ENCODE measurements around the gene NFKBIE. TPM values are rescaled to one million over a fixed set of nuclear protein-coding genes. Genes with fewer than 3 reads are reported as not detected.

NFKBIE gene
- total RNA-seq, 1 experiment from 2014 or later, result 2.4 TPM

DNA sequence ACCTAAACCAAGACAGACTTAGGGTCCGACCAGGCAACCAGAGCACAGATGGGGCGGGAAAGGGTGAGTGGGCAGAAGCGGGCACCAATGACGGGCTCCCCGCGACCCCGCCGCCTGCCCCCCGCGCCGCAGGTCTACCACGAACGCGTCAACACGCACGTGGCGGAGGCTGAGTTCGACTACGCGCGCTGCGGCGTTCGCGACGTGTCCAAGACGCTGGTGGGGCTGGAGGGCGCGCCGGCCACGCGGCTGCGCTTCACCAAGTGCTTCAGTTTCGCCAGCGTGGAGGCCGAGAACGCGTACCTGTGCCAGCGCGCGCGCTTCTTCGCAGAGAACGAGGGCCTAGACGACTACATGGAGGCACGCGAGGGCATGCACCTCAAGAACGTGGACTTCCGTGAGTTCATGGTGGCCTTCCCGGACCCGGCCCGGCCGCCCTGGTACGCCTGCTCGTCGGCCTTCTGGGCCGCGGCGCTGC, 10.0 kb upstream of the NFKBIE start:
- DNase-seq (ENCODE audit: extremely low read depth, low read depth), result no peak

DNA sequence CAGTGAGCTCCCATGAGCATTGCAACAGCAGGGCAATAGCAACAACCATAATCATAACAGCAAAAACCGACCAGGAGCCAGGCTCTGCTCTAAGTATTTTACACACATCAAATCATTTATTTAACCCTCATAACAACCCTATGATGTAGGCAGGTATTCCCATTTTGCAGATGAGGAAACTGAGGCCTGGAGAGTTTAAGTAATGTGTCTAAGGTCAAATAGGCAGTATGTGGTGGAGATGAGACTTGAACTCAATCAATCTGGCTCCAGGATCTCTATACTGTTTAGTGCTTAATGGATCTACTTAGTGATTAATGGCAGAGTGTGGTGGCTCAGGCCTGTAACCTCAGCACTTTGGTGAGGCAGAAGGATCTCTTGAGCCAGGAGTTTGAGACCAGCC, 8.3 kb upstream of the NFKBIE start:
- DNase-seq (ENCODE audit: extremely low read depth, low read depth), result no peak

DNA sequence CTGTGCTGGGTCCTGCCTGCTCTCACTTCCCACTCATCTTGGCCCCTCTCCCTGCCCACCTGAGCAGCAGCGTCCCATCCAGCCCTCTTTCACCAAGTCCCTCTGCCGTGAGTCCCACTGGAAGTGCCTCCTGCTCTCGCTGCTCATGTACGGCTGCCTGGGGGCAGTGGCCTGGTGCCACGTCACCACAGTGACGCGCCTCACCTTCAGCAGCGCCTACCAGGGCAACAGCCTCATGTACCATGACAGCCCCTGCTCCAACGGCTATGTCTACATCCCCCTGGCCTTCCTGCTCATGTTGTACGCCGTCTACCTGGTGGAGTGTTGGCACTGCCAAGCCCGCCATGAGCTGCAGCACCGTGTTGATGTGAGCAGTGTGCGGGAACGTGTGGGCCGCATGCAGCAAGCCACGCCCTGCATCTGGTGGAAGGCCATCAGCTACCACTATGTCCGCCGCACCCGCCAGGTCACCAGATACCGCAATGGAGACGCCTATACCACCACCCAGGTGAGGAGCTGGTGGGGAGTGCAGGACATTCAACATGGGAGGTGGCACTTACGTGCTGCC, 7.7 kb upstream of the NFKBIE start:
- no peak for DNase-seq (ENCODE audit: extremely low read depth, low read depth)

DNA sequence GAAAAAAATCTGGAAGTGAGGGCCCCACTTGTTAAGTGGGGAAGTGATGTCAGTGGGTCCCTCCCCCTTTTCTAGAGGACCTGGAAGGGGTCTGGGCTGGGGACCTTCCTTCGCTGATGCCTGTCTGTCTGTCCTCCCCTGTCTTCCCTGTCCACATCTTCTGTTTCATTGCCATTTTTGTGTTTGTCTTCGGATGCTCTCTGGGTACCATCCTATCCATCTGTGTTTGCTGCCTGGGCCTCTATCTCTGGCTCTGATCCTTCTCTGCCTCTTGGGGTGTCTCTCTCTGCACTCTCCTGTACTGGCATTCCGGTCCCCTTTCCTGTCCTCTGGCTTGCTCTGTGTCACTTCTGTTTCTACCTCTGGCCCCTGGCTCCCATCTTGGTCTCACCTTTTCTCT, 7.2 kb upstream of the NFKBIE start:
- DNase-seq (ENCODE audit: extremely low read depth, low read depth), result no peak

DNA sequence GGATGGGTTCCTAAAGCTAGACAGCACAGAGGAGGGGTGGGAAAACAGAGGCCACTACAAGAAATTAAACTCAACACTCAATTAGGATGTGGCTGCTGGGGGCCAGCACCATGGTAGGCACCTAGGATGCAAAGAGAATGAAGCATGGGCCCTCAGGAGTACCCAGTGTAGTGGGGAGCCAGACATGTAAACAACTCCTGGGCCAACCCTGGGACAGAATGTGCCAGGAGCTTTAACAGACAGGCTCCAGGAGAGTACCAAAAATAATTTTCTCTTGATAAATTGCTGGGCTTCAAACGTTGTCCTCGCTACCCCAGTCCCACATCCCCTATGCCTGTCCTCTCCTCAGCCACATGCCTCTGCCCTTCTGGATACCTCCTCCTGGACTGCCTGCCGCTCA, 6.6 kb upstream of the NFKBIE start:
- DNase-seq (ENCODE audit: extremely low read depth, low read depth), result no peak

DNA sequence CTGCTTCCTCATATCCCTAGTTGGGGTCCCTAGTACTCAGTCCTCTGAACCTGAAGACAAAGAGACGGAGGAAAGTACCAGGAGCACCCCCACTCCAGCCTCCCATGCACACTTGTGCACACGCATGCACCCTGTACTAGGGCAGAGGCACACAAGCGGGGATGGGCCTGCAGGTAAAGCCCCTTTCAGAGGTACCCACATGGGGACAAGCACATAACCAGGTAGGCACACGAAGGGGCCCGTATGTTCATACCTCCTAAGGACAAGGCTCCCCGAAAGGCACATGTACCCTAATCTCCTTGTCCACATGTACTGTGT, 6.0 kb upstream of the NFKBIE start:
- DNase-seq (ENCODE audit: extremely low read depth, low read depth), result no peak

DNA sequence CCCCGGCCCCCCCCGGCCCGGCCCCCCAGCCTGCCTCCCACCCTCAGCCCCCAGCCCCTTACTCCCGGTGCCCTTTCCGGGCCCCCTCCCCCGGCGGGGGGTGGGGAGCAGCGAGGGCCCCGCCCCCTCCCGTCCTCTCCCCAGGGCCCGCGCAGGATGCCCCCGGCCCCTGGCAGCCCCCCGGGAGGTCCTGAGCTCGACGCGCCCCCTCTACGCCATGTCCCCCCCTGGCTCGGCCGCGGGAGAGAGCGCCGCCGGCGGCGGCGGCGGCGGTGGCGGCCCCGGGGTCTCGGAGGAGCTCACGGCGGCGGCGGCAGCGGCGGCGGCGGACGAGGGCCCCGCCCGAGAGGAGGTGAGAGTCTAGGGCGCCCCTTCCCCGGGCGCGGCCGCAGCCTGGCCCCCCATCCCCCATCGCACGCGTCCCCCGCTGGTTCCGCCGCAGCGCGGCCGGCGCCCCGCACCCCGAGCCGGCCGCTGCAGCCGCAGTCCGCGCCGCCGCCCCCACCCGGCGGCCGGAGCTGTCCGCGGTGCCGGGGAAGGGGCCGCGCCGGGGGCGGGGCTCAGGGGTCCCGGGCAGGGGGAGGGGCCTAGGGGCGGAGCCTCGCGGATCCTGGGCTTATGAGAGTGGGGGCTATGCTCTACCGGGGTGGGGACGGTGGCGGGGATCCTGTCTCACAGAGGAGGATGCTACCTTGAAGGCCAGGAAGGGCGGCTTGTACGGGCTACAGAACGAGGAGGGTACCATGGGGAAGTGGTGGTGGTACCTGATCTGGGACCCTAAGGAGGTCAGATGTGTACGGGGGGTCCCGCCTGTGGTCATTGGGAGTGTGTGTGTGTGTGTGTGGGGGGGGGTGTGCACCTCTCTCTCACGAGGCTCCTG, 5.4 kb upstream of the NFKBIE start:
- DNase-seq (ENCODE audit: extremely low read depth, low read depth), result no peak

DNA sequence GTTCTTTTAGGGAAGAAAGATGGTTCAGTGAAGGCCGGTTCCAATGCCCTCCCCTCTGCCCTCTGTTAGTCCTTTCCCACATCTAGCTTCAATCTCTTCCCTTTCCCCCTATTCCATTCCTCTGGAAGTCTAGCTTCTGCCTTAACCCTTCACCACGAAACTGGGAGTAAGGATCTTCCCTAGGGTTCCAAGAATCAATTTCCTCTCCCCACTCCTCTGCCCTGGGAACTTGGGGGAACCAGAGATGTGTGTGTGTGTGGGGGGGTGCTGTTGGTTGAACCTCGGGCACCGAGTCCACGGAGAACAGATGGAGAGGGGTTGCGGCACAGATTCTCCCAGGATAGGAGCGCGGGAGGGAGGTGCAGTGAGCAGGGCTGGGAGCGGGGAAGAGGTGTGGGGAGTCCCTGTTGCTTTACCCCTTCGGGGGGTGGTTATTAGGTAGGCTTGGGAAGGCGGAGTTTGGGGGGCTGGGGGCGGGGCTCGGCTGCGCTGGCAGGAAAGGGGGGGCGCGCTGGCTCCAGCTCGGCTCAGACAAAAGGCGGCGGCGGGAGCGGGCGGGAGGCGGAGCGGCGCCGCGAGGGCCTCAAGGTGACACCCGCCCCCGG, 4.7 kb upstream of the NFKBIE start, which contains the start of gene TMEM151B:
TMEM151B (plus strand) TSS at position 530 of the 605 bp plus-strand sequence. CDS start 293 bp downstream, outside the sequence.
- no peak for DNase-seq (ENCODE audit: extremely low read depth, low read depth)

DNA sequence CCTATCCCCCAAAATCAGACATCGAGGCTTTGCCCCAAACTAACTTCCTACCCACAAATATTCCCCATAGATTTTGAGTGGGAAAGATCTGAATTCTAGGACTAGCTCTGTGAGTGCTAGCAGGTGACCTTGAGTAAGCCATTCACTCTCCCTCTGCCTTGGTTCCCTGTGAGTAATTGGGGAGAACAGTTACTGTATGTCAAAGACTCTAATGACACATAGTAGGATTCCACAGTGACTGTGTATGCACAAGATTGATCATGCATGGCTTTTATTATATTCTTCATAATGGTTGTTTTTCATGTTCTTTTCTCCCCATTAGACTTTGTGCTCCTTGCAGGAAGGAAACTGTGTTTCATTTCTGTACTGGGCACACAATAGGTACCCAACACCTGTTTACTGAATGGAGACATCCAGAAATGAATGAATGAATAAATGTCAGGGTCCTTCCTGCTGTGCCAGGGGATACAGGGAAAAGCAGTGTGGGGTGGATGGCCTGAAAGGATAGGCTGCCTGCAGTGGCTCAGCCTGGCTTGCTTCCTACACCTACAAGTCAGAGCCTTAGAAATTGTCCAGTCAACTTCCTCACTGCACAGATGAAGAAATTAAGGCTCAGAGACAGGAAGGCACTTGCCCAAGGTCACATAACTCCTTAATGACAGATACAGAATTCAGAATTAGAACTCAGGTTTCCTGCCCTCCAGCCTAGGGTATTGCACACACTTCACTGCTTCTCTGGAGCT, 4.0 kb upstream of the NFKBIE start:
- DNase-seq (ENCODE audit: extremely low read depth, low read depth), result no peak

DNA sequence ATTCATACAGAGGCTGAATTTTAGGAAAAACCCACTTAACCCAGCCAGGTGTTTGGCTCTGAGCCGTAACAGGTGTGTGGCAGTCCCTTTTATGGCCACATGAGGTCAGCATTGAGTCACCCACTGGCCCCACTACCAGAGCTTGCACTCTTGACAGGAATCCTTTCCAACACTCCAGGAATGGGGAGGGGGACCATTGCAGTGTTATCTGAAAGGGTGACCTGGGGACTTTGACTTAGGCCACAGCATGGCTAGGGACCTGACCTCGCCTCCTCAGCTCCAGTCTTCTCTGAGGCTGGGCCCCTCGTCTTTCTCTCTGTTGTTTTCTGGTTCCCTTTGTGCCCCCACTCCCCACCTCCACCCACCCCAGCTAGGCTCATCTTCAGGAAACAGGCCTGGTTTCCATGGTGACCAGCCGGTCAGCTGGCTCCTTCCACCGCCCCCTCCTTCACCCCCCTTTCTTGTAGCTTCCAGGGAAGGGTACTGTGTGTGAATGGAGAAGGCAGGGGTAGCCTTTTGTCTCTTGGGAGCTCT, 2.8 kb upstream of the NFKBIE start:
- no peak for DNase-seq (ENCODE audit: extremely low read depth, low read depth)

DNA sequence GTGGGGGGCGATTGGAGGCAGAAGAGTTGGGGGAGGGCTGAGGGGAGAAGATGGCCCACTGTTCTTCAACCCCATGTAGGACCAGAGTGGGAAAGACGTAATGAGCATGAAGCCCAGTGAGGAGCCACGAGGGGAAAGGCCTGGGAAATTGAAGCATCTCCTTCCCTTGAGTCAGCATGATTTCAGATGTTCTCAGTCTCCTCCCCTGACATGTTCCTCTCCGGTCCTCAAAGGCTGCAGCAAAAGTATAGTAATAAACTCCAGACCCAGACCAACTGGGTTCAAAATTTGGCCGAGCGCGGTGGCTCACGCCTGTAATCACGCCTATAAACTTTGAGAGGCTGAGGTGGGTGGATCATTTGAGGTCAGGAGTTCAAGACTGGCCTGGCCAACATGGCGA, 1.9 kb upstream of the NFKBIE start:
- DNase-seq (ENCODE audit: extremely low read depth, low read depth), result no peak

DNA sequence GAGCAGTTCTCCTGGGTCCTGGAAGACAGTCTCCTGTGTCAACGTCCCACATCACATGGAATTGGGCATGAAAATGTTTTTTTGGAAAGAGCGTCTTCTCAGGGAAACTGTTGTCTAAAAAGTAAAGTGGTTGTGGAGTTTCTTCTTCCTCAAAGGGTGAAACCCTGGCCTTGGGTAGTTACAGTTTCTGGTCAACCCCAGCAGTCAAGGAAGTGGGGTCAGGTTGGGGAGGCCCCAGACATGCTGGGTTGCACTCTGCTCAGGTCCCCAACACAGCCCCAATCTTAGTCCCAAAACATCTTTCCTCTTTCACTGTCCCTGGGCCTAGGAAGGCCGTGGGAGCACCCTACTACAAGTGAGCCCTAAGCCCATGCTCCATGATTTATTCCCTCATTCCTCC, 996 bp upstream of the NFKBIE start:
- DNase-seq (ENCODE audit: extremely low read depth, low read depth), result no peak

DNA sequence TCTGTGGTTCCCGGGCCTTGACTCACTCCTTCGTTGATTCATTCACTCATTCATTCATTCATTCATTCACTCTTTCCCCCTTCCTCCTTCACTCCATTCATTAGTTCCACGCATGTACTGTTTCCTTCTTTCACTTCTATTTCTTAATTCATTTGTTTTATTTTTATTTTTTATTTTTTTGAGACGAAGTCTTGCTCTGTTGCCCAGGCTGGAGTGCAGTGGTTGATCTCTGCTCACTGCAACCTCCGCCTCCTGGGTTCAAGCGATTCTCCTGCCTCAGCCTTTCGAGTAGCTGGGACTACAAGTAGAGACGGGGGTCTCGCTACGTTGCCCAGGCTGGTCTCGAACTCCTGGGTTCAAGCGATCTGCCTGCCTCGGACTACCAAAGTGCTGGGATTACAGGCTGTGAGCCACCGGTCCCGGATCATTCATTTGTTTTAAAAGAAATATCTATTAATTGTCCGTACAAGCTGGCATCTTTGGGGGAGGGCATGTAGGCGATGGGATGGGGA, 427 bp upstream of the NFKBIE start:
- DNase-seq (ENCODE audit: extremely low read depth, low read depth), result no peak

DNA sequence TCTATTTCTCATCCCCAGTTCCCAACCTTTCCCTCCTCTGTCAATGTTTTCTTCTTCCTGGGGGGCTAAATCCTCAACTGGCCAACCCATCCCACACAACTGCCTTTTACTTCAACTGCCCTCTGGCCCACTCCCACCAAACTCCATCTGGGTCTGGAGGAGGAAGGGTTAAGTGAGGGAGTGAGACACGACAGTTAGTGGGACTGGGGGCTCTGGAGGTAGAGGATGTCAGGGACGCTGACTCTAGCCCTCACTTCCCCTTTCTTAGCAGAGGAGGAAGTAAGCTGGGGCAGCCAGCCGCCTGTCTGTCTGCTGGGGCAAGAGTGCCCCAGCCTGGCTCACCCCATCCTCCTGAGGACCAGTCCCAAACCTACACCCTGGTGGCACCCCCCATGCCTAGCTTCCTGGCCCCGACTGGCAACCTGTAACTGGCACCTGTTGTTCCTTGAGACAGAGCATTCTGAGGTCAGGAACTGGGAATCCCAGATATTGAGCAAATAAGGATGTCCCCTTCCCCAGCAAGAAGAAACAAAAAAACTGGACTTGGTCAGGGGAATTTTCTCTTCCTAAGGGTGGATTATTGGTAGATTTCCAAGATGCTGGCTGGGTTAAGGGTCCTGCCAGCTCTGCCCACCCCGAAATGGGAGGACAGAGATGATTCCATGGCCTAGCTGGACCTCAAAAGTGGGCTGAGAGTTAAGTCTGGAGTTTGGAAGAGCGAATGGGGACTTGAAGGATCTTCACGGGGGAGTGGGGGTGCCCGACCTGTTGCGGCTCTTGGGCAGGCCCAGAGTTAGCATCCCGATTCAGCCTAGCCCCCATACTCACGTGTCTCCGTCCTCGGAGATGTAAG, 971 bp downstream of the NFKBIE start:
- DNase-seq (ENCODE audit: extremely low read depth, low read depth), result no peak

DNA sequence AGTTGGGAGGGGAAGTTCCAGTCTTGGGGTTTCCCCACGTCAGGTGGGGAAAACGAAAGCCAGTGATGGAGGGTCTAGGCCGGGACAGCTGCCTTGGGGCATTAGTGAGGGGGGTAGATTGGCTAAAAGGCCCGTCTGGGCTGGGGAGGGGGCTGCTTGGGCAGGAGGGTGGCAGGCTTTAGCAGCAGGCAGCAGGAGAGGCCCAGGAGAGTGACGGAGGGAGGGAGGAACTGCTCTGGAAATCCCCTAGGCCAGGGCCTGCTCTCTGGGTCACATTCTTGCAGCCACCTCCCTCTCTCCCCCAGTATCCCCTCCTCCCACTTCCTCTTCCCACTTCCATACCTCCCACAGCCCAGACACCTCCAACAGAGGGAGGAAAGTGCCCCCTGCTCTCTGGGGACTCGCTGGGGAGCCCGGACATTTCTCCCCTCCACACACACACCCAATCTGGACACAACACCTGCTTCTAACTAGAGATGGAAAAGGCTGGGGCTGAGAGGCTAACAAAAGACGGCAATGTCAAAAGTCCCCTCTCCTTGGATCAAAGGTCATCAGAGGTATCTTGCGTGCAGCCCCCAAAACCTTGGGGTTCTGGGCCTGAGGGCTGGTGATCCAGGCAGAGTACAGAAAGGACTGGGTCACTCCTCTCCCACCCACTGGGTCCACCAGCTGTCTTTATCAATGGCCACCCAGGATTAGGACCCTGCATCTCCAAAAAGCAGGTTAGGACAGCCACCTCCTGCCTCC, 1.8 kb downstream of the NFKBIE start:
- DNase-seq (ENCODE audit: extremely low read depth, low read depth), result no peak

DNA sequence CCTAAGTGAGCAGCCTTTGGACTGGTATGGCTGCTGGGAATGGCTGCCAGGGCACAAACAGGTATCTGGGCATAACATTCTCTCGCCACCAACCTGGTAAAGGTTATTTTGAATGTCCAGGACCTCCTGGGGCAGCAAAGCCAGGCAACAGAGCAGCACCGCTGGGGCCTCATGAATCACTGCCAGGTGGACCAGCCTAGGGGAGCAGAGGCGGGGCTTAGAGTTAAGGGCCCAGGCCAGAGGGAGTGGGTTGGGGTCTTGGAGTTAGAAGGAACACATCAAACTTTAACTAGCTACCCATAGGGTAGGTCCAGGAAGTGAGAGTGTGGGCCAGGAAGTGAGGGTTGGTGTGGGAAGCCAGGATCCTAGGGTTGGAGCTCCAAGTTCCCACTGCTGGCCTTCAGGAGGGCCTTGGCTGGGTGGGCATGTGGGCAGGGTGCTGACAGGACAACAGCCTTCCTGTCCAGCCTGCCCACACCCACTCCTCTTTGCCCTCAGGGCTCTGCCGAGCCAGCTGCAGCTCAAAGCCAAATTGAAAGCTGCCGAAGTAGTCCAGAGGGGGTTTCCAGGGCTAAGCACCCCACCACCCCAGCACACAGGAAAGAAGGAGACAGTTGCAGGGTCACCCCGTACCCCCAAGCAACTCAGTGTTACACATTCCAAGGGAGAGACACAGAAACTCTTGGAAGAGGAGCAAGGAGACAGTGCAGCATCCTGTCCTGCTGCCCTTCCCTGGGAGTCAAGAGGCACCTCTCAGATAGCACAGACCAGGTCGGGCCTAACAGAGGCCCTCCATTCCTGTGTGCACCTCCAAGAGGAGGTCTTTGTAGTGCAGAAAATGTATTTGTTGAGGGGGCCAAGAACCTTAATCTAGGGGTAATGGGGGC, 2.6 kb downstream of the NFKBIE start:
- no peak for DNase-seq (ENCODE audit: extremely low read depth, low read depth)

DNA sequence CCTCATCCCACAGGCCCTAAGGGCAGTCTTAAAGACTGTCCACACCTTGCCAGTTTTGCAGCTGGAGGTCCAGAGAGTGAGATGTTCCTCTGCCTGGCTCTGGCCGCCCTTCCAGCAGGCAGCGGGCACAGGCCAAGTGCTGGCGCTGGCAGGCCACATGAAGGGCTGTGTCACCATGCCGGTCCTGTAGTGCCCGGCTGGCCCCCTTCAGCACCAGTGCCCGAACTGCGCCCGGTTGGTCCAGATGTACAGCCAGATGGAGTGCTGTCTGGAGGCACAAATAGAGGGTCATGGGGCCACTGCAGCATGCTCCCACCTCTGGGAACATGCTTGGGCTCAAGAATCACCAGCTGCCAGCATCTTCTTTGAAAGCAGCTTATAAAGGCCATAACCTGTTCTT, 3.8 kb downstream of the NFKBIE start:
- no peak for DNase-seq (ENCODE audit: extremely low read depth, low read depth)

All from NCI-H460 (cell line).